Measurements from ENCODE around the gene GNL3L.
A peak's percentile ranks its signal among the peaks of the same experiment; 100 is the strongest.
"Not testable (repeated sequence)": the region's sequence is repeated elsewhere in the genome, so short reads cannot be mapped to it uniquely, and the experiment has no call there.

The GNL3L gene

GRCh38 chrX:54529151-54529550, 868 bp upstream of the GNL3L start:
- H3K4me3 ChIP-seq (ENCODE audit: control insufficient read depth, low read depth, low read length) = peak overlapping the region; percentile 60
- no peak for TF ChIP-seq CTCF (IDR thresholded peaks at IDR 0.05; ENCODE audit: control insufficient read depth, insufficient read depth, low read depth, low read length, missing control alignments)
- DNase-seq (ENCODE audit: low read depth) = no peak

- no peak for TF ChIP-seq CTCF (IDR thresholded peaks at IDR 0.05; ENCODE audit: control insufficient read depth, insufficient read depth, low read depth, low read length, missing control alignments)
- peak overlapping the region; percentile 69 for H3K4me3 ChIP-seq (ENCODE audit: control insufficient read depth, low read depth, low read length)
- DNase-seq (ENCODE audit: low read depth) = no peak
Observed at GRCh38 chrX:54530357-54530900, 410 bp downstream of the GNL3L start.

DNA sequence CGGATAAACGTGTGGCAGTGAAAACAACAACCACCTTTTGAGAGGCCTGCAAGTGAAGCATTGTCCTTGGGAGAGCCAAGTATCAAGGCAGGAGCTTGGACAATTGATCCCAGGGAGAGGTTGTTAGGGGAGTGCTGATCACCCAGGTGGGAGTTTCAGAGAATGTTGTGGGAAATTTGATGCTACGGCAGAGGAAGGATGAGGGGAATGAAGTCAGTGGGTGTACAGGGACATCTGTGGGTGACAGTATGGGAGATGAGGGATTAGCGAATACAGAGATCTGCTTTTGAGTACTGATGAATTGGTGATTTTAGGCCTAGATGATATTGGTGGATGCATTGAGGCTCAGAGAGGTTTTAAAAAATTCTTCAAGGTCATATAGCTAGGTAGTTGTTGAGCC, 4.3 kb downstream of the GNL3L start:
- TF ChIP-seq CTCF (IDR thresholded peaks at IDR 0.05; ENCODE audit: control insufficient read depth, insufficient read depth, low read depth, low read length, missing control alignments) = no peak
- no peak overlapping the region for H3K4me3 ChIP-seq (ENCODE audit: control insufficient read depth, low read depth, low read length)
- DNase-seq (ENCODE audit: low read depth) = no peak

- TF ChIP-seq CTCF (IDR thresholded peaks at IDR 0.05; ENCODE audit: control insufficient read depth, insufficient read depth, low read depth, low read length, missing control alignments) = no peak
- no peak for DNase-seq (ENCODE audit: low read depth)
- no peak overlapping the region for H3K4me3 ChIP-seq (ENCODE audit: control insufficient read depth, low read depth, low read length)
Observed at GRCh38 chrX:54540289-54540688, 10.3 kb downstream of the GNL3L start.

- not testable (repeated sequence) for H3K4me3 ChIP-seq (ENCODE audit: control insufficient read depth, low read depth, low read length); DNase-seq (ENCODE audit: low read depth)
Observed at GRCh38 chrX:54542239-54542638, 12.2 kb downstream of the GNL3L start.

GRCh38 chrX:54550821-54551220, 20.8 kb downstream of the GNL3L start:
- no peak for DNase-seq (ENCODE audit: low read depth)
- no peak for TF ChIP-seq CTCF (IDR thresholded peaks at IDR 0.05; ENCODE audit: control insufficient read depth, insufficient read depth, low read depth, low read length, missing control alignments)
- no peak overlapping the region for H3K4me3 ChIP-seq (ENCODE audit: control insufficient read depth, low read depth, low read length)

DNA sequence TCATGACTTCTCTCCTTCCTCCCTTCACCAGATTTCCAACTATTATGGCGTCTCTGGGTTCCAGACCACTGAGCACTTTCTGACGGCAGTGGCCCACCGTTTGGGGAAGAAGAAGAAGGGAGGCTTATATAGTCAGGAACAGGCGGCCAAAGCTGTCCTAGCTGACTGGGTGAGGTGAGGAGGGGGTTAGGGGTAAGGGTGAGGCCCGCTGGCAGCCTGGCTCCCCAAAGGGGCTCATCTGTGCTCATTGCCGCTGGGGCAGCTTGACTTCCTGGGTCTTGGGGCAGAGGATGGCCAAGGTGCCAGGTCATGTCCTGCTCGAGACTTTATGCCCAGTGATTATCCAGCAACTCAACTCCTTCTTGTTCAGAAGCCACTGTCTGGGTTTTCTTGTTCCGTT, 21.8 kb downstream of the GNL3L start:
- TF ChIP-seq CTCF (IDR thresholded peaks at IDR 0.05; ENCODE audit: control insufficient read depth, insufficient read depth, low read depth, low read length, missing control alignments) = no peak
- no peak overlapping the region for H3K4me3 ChIP-seq (ENCODE audit: control insufficient read depth, low read depth, low read length)
- DNase-seq (ENCODE audit: low read depth) = no peak

DNA sequence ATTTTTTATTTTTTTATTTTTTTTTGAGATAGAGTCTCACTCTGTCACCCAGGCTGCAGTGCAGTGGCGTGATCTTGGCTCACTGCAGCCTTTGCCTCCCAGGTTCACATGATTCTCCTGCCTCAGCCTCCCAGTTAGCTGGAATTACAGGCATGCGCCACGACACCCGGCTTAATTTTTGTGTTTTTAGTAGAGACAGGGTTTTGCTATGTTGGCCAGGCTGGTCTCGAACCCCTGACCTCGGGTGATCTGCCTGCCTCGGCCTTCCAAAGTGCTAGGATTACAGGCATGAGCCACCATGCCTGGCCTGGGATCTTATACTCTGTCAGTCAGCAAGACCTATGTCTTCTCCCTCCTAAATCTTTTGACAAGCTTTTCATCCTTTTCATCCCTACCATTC, 25.0 kb downstream of the GNL3L start:
- H3K4me3 ChIP-seq (ENCODE audit: control insufficient read depth, low read depth, low read length); DNase-seq (ENCODE audit: low read depth): not testable (repeated sequence)
